DMS53 treated with DMSO at 0.1 percent for 48 hours (cell line): ENCODE results near the gene ALPK3.

Source experiments
- DNase-seq: peaks from one replicate; lab custom pipeline; 2025; ENCODE audit not compliant: unreplicated experiment; lab: John Stamatoyannopoulos, UW

The ALPK3 gene

DNA sequence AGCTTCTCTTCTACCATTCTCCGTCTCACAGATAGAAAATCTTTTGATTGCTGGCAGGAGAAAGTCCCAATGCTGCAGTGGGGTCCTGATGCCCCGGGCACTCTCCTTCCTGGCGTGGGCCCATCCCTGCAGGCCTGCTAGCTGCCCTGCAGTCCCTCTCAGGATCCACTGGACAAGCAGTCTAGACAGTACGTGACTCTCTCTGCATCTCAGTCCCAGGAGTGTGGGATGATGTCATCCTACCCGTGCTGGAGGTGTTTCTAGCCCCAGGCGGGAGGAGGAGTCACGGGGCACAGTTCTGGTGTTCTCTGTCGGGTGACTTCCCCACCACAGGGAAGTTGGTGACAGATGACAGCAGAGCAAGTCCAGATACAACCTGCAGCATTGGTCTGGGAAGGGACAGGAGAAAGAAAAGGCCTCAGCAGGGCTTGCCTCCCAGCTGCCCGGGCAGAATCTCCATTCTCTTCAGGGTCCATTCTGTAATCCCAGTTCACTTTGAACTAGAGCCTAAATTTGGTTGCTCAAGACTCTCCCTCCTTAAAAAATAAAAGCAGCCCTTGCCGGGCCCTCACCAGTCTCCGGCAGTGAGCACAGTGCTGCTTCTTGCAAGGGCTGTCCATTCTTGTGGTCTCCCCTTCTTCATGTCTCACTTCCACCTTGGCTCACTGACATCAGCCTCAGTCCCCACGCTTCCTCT, 97.9 kb downstream of the ALPK3 start:
- peak; percentile 81 for DNase-seq

DNA sequence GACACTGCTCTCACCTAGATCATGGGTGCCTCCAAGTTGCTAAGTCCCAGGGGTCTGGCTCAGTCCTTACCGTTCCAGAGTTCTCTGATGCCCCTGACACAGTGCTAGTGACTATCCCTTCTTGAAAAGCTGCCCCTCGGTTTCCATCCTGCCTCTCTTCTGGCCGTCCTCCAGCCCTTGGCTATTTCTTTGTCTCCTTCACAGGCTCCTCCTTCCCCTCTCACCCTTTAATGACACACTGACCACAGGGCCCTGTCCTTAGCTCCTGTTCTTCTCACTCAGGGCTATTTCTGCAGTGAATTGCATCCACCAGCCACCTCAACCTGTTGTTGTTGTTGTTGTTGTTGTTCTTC, 98.4 kb downstream of the ALPK3 start:
- DNase-seq: no peak

DNA sequence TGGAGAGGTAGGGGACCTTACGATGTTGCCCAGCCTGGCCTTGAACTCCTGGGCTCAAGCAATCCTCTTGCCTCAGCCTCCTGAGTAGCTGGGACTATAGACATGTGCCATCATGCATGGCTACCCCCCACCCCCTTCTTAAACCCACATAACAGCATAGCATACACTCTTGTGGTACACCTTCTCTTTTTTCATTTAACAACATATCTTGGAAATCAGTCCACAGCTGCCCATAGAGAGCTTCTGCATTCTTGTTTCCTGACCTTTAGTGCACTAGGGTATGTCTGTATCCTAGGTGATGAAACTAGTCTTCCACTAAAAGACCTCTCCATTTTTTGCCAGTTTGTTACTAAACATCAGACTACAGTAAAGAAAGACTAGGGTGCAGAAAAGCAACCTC, 100.3 kb downstream of the ALPK3 start:
- no peak for DNase-seq

DNA sequence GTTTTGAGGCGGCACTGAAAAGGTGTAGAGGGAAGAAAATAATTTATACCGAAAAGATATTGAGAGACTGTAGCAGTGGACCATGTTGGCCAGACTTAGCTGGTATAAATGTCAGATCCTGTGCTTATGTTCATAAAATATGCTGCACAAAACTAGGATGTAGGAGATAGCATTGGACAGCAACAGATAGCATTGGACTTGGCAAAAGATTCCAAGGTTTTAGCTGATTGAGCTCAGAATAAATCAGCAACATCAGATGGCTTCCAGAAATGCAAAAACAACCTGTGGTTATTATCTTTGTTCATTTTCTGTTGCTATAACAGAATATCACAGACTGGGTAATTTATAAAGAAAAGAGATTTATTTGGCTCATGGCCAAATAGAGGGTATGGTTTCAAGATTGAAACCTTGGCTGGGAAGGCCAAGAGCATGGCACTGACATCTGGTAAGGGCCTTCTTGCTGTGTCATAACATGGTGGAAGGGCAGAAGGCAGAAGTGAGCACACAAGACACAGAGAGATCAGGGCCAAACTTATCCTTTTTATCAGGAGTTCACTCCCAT, 102.0 kb downstream of the ALPK3 start:
- DNase-seq: no peak

DNA sequence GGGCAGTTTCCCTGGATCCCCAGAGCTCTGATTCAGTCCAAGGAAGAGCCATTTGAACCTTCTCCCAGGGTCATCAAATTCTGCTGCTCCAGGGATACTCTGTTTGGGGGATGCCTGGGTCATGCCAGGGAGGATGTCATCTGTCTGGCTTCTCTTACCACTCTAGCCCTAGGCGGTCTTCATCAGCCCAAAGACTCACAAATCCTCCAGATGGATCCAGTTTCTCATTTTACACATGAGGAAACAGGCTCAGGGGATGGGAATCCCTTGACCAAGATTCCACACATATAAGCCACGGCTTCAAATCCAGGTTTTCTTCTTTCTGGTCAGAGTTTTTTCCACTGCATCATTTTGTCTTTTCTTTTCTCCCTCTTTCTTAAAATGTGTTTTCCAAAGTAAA, 104.0 kb downstream of the ALPK3 start:
- no peak for DNase-seq

DNA sequence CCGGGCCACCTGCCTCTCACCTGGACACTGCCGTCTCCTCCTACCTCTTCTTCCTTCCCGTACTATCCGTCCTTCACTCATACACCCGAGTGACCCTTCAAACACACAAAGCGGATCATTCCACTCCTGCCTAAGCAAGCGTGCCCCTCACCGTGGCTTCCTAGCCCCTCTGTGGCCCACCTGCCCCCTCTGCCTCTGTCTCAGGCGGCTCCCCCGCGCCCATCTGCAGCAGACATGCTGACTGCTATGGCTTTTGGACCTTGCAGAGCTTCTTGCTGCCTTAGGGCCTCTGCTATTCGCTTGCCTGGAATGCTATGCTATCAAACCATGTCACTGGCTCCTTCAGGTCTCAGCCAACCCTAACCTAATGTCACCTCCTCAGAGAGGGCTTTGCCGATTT, 105.4 kb downstream of the ALPK3 start:
- no peak for DNase-seq
